Suprapubic skin (tissue), 4 donors: ENCODE measurements around the gene IGSF9. TPM values are rescaled to one million over a fixed set of nuclear protein-coding genes. Genes with fewer than 3 reads are reported as not detected.

ENCODE experiments used
- DNase-seq, 2 donors: peaks; one replicate each; pipeline ENCODE4 v3.0.0-alpha.2; 2019; ENCODE audit warnings: low spot score in 2 of 2
- H3K27ac ChIP-seq: fragments of 200-600 bp; sonication (generic); one replicate; pipeline ENCODE4 v1.5.1; 2019
- H3K27me3 ChIP-seq: fragments of 200-600 bp; sonication (generic); one replicate; pipeline ENCODE4 v1.5.1; 2019
- H3K36me3 ChIP-seq: fragments of 200-600 bp; sonication (generic); one replicate; pipeline ENCODE4 v1.5.1; 2019
- H3K4me1 ChIP-seq: fragments of 200-600 bp; sonication (generic); one replicate; pipeline ENCODE4 v1.5.1; 2019
- H3K4me3 ChIP-seq: fragments of 200-600 bp; sonication (generic); one replicate; pipeline ENCODE4 v1.5.1; 2019; ENCODE audit warnings: mild to moderate bottlenecking
- H3K9me3 ChIP-seq: fragments of 200-600 bp; sonication (generic); one replicate; pipeline ENCODE4 v1.5.1; 2019
- EP300 ChIP-seq: sonication (generic); formaldehyde crosslinking; IDR thresholded peaks from one replicate; pipeline ENCODE4 v1.6.1; 2017; ENCODE audit warnings: antibody characterized with exemption
- POLR2A ChIP-seq, 2 donors: fragments of 450-650 bp; IDR thresholded peaks; one replicate each; pipeline ENCODE4 v1.6.1; 2017; ENCODE audit warnings: antibody characterized with exemption in 2 of 2, mild to moderate bottlenecking in 2 of 2, moderate library complexity in 2 of 2
- POLR2AphosphoS5 ChIP-seq, 3 donors: sonication (generic); formaldehyde crosslinking; IDR thresholded peaks; one replicate each; pipeline ENCODE4 v1.6.1; 2017; ENCODE audit warnings: antibody characterized with exemption in 3 of 3
- WGBS: methylation state at CpG from one replicate; pipeline ENCODE4 v1.1.5; 2018; 5-methylcytosine and 5-hydroxymethylcytosine counted together
- total RNA-seq, 4 donors: library from RNA; depleted of rRNA; stranded (reverse); fragments of >200 nt; gene quantifications; one replicate each; pipeline ENCODE4 v1.1.0, GENCODE V29; 2016
- TF ChIP-seq, protein P1 (sequence below), 2 donors: fragments of 200-600 bp in 1 of 2; fragments of 450-650 bp in 1 of 2; sonication (generic) in 1 of 2; IDR thresholded peaks; one replicate each; pipeline ENCODE4 v1.5.1; 2016 to 2019; ENCODE audit warnings: antibody characterized with exemption in 2 of 2, mild to moderate bottlenecking in 1 of 2, moderate library complexity in 1 of 2

Gene IGSF9
- total RNA-seq, 4 donors from 2014 or later = 26.1 to 44.1 (median 28.4) TPM

DNA sequence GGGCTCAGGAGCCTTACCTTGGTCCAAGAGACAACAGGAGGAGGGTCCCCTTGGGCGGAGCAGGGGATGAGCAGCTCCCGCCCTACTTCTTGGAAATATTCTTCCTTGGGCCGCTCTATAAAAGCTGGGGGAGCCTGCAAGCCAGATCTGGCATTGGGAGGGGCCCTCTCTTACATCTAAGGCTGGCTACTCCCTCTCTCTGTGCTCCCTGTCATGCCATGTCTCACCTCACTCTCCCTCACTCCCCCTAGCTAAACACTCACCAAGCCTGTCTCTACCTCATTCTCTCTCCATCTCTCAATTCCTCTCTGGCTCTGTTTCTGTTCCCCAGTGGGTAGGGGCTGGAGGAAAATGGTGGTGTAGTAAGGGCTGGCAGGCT lies 13.6 kb downstream of the IGSF9 start:
- Histone ChIP-seq H3K9me3 (no peaks in the 10 kb centered on the region), H3K27ac (no peak overlapping the region), H3K27me3 (no peaks in the 10 kb centered on the region), H3K4me1 (peaks cover 55% of the 10 kb centered on the region), H3K4me3 (no peak overlapping the region), H3K36me3 (peaks cover 3% of the 10 kb centered on the region)
- DNase-seq = no peak
- TF ChIP-seq, protein P1, sequence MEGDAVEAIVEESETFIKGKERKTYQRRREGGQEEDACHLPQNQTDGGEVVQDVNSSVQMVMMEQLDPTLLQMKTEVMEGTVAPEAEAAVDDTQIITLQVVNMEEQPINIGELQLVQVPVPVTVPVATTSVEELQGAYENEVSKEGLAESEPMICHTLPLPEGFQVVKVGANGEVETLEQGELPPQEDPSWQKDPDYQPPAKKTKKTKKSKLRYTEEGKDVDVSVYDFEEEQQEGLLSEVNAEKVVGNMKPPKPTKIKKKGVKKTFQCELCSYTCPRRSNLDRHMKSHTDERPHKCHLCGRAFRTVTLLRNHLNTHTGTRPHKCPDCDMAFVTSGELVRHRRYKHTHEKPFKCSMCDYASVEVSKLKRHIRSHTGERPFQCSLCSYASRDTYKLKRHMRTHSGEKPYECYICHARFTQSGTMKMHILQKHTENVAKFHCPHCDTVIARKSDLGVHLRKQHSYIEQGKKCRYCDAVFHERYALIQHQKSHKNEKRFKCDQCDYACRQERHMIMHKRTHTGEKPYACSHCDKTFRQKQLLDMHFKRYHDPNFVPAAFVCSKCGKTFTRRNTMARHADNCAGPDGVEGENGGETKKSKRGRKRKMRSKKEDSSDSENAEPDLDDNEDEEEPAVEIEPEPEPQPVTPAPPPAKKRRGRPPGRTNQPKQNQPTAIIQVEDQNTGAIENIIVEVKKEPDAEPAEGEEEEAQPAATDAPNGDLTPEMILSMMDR (IDR thresholded peaks at IDR 0.05) = no peak
- no peak for TF ChIP-seq EP300
- no peak for TF ChIP-seq POLR2A (IDR thresholded peaks at IDR 0.05)
- no peak for TF ChIP-seq POLR2AphosphoS5 (IDR thresholded peaks at IDR 0.05)
- 65% methylated on average over 3 of the region's 3 CpGs for WGBS

DNA sequence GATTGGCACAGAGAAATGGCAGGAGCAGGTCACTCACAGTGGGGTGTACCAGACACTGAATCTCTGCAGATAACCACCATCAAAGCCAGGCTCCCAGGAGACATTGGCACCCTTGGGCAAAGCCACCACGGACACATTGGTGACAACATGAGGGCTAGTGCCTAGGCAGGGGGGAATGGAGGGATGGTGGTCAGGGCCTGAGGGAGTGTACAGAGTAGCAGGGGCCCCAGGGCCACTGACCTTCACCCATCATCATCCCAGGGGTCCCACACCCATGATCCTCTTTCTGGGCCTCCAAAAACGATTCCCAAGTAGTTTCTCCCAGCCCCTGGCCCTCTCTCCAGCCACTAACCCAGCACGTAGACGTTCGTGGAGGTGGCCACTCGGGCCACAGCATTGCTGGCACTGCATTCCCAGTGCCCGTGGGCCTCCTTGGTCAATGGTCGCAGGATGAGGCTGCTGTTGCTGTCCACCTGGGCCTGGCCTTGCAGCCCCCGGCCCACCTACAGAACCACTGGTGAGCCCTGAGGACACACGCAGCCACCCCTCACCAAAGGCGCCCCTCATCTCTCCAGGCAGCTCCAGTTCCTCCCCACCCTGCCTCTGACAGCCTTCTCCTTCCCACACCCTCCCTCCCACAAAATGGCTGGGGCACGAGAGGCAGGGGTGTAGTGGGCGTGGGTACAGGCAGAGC lies 14.2 kb downstream of the IGSF9 start:
- 87% methylated on average over 13 of the region's 13 CpGs for WGBS
- peaks cover 3% of the 10 kb centered on the region for H3K36me3 ChIP-seq
- TF ChIP-seq EP300 = no peak
- no peak for TF ChIP-seq POLR2AphosphoS5 (IDR thresholded peaks at IDR 0.05)
- TF ChIP-seq, protein P1 (IDR thresholded peaks at IDR 0.05) = no peak
- TF ChIP-seq POLR2A (IDR thresholded peaks at IDR 0.05) = no peak
- no peak overlapping the region for H3K4me3 ChIP-seq
- H3K27ac ChIP-seq = no peak overlapping the region
- no peaks in the 10 kb centered on the region for H3K27me3 ChIP-seq
- DNase-seq = no peak
- peaks cover 50% of the 10 kb centered on the region for H3K4me1 ChIP-seq
- H3K9me3 ChIP-seq = no peaks in the 10 kb centered on the region

DNA sequence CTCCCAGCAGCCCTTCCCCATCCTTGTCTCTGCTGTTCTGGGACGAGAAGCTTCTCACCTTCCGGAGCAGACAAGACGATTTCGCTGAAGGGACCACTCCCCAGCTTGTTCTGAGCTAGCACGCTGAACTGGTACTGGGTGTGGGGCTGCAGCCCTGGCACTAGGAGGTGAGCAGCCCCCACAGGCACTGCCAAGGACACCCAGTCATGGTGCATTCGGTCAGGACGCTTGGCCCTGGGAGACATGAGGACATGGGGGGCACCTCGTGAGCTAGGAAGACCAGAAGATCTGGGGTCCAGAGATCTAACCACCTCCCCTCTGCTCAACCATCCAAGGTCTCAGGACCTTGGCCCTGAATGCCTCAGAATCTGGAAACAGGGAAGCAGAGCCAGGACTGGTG lies 14.8 kb downstream of the IGSF9 start:
- no peak overlapping the region for H3K27ac ChIP-seq
- H3K36me3 ChIP-seq = peaks cover 3% of the 10 kb centered on the region
- no peaks in the 10 kb centered on the region for H3K9me3 ChIP-seq
- H3K4me1 ChIP-seq = peaks cover 50% of the 10 kb centered on the region
- DNase-seq = no peak
- WGBS = 88% methylated on average over 8 of the region's 8 CpGs
- H3K4me3 ChIP-seq = no peak overlapping the region
- no peaks in the 10 kb centered on the region for H3K27me3 ChIP-seq
- no peak for TF ChIP-seq POLR2AphosphoS5 (IDR thresholded peaks at IDR 0.05)
- TF ChIP-seq POLR2A (IDR thresholded peaks at IDR 0.05) = no peak
- TF ChIP-seq EP300 = no peak
- TF ChIP-seq, protein P1 (IDR thresholded peaks at IDR 0.05) = no peak

DNA sequence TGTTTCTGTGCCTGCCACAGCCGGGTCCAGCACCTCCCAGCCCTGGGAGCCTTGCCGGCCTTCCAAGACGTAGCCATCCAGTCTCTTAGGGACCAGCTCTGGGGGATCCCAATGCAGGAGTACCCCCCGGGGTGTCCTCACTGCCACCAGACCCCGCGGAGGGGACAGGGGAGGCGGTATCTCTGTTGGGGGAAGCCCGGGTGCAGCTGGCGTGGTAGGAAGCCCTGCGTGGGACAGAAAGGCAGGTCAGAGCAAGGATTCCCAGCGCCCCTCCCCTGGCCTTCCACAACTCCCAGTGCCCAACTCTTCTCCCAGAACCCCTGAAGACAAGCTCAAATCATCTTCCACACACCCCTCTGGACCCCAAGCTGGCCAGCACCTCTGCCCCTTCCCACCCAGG lies 15.2 kb downstream of the IGSF9 start:
- Histone ChIP-seq H3K27me3 (no peaks in the 10 kb centered on the region), H3K4me1 (peaks cover 52% of the 10 kb centered on the region), H3K36me3 (peaks cover 3% of the 10 kb centered on the region), H3K27ac (no peak overlapping the region), H3K4me3 (no peak overlapping the region), H3K9me3 (no peaks in the 10 kb centered on the region)
- DNase-seq = no peak
- 78% methylated on average over 3 of the region's 11 CpGs for WGBS
- TF ChIP-seq POLR2A (IDR thresholded peaks at IDR 0.05) (no peak), EP300 (no peak), POLR2AphosphoS5 (IDR thresholded peaks at IDR 0.05) (no peak)
- TF ChIP-seq, protein P1 (IDR thresholded peaks at IDR 0.05) = no peak

DNA sequence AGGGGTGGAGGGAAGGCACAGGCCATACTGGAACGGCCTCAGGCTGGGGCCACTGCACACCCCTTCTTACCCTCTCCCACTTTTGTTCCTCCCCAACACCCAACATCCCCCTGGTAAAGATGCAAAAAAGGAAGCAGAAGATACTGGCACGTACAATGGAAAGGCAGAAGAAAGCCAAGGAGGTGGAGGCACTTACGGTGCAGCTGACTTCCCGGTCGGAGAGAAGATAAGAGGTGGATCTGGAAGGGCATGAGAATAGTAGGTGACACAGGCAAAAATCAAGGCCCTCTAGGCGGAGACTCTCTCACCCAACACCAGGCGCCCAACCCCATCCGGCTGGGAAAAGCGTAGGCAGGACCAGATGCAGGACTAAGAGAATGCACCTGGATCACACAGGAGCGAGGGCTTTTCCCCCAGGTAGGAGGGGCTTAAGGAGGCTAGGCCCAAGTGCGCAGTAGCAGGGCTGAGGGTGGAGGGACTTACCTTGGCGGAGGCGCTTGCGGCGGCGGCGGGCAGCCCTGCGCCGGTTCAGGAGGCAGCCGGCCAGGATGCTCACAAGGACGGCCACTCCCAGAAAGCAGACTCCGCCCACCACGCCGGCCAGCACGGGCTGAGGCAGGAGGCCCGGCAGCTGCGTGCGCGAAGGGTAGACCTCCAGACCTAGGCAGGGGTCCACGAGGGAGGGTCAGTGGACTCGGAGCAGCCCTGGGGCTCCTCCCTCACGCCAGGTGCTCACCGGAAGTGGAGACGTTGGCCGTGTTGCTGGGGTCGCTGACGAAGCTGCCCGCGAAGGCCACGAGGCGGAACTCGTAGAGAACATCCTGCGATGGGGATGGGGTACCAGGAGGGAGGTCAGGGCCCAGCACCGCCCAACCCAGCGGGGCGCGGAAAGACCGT lies 16.0 kb downstream of the IGSF9 start:
- Histone ChIP-seq H3K4me1 (peaks cover 52% of the 10 kb centered on the region), H3K27me3 (no peaks in the 10 kb centered on the region), H3K4me3 (peak overlapping the region; percentile 3), H3K36me3 (peaks cover 3% of the 10 kb centered on the region), H3K27ac (peak overlapping the region; percentile 19), H3K9me3 (no peaks in the 10 kb centered on the region)
- no peak for DNase-seq
- 65% methylated on average over 31 of the region's 48 CpGs for WGBS
- TF ChIP-seq EP300 = no peak
- no peak for TF ChIP-seq POLR2A (IDR thresholded peaks at IDR 0.05)
- TF ChIP-seq, protein P1 (IDR thresholded peaks at IDR 0.05) = no peak
- no peak for TF ChIP-seq POLR2AphosphoS5 (IDR thresholded peaks at IDR 0.05)
